Measurements from ENCODE around the gene CACNG1.

CACNG1 gene

DNA sequence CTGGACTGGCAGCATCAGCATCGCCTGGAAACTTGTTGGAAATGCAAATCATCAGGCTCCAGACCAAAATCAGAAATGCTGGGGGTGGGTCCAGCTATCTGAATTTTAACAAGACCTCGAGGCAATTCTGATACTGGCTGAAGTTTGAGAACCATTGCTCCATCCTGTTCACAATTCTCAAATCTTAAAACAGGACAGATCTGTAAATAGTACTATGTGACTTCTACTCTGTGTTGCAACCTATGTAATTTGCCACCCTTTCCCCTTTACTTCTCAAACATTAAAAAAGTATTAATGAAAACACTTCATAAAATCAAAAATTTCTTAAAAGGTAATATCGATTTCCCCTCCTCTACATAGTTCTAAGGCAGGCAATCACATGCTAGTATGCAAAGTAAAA lies 28.5 kb downstream of the CACNG1 start:
- TF ChIP-seq, protein P1, sequence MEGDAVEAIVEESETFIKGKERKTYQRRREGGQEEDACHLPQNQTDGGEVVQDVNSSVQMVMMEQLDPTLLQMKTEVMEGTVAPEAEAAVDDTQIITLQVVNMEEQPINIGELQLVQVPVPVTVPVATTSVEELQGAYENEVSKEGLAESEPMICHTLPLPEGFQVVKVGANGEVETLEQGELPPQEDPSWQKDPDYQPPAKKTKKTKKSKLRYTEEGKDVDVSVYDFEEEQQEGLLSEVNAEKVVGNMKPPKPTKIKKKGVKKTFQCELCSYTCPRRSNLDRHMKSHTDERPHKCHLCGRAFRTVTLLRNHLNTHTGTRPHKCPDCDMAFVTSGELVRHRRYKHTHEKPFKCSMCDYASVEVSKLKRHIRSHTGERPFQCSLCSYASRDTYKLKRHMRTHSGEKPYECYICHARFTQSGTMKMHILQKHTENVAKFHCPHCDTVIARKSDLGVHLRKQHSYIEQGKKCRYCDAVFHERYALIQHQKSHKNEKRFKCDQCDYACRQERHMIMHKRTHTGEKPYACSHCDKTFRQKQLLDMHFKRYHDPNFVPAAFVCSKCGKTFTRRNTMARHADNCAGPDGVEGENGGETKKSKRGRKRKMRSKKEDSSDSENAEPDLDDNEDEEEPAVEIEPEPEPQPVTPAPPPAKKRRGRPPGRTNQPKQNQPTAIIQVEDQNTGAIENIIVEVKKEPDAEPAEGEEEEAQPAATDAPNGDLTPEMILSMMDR (IDR thresholded peaks at IDR 0.05): no peak
- Histone ChIP-seq H3K4me3 (no peak overlapping the region), H3K27ac (no peak overlapping the region)
- no peak for DNase-seq (ENCODE audit: low spot score)

DNA sequence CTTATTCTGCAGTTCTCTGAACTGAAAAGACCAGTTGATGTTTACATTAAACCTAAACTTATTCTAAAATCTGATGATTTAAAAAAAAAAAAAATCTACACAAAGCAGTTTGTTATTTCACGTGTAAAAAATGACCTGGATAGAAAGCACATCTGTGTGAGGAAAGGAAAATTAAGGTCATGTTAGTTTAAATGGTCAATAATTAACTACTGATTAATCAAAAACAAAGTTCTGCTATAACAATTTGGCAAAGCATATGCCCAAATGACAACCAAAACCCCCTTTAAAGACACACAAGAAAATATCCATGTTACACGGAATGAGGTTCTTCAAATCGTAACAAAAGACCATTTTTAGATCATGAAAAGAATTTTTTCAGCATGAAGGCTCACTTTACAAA lies 30.4 kb downstream of the CACNG1 start:
- TF ChIP-seq, protein P1 (IDR thresholded peaks at IDR 0.05): no peak

DNA sequence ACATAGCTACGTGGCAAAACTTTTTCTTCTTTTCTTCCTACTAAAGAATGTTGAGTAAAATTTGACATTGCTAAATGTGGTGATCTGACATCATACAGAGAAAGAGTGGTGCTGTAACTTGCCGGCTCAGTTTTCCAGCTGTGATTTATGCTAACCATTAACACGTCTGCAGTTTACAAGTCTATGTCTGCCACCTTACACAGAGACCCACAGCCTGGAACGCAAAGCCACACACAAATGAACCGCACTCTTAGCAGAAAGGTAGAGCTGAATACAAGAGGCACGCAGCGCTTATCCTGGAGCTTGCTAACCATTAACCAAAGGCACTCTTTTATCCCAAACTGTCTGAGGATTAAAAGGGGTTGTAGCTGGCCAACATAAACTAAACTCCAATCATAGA lies 31.9 kb downstream of the CACNG1 start:
- no peak overlapping the region for H3K27ac ChIP-seq
- no peak for DNase-seq (ENCODE audit: low spot score)
- H3K4me3 ChIP-seq: no peak overlapping the region

More for the DNA sequence above, 30.4 kb downstream of the CACNG1 start:
- no peak for DNase-seq (ENCODE audit: low spot score)
- Histone ChIP-seq H3K27ac (no peak overlapping the region), H3K4me3 (no peak overlapping the region)

DNA sequence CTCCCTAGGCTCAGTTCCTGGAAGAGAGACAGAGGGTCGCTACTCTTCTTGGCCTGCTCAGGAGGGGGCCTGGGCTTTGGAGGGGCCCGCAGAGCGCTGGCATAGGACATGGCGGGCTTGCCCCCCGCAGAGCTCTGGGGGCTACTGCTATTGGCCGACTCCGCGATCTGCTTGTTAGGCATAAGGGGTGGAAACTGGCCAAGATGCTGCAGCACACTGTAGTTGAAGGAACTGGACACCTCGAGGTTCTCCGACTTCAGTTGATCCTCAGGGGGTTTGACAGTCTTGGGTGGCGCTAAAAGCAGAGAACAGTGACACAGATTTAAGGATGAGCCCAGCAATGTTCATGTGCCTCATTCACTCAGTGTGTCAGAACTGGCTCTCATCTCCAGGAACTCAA lies 33.9 kb downstream of the CACNG1 start:
- DNase-seq (ENCODE audit: low spot score): no peak
- Histone ChIP-seq H3K4me3 (no peak overlapping the region), H3K27ac (no peak overlapping the region)
- TF ChIP-seq, protein P1 (IDR thresholded peaks at IDR 0.05): no peak

More for the DNA sequence above, 31.9 kb downstream of the CACNG1 start:
- TF ChIP-seq, protein P1 (IDR thresholded peaks at IDR 0.05): no peak

DNA sequence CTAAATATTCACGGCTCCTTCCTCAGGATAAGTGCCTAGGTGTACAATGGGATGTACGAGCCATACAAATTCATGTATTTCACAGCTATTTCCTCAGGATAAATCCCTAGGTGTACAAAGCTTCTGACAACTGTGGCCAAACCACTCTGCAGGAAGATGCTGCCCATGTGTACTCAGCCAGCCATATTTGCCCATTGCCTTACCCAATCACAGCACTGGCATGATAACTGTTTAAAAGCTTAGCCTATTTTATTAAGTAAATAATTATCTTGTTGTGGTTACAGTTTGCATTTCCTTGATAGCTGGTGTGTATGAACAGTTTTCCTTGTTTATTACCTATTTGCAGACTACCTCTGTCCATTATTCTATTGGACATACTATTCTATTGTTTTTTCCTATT lies 35.1 kb downstream of the CACNG1 start:
- no peak for DNase-seq (ENCODE audit: low spot score)
- H3K4me3 ChIP-seq: no peak overlapping the region
- H3K27ac ChIP-seq: no peak overlapping the region
- TF ChIP-seq, protein P1 (IDR thresholded peaks at IDR 0.05): no peak

DNA sequence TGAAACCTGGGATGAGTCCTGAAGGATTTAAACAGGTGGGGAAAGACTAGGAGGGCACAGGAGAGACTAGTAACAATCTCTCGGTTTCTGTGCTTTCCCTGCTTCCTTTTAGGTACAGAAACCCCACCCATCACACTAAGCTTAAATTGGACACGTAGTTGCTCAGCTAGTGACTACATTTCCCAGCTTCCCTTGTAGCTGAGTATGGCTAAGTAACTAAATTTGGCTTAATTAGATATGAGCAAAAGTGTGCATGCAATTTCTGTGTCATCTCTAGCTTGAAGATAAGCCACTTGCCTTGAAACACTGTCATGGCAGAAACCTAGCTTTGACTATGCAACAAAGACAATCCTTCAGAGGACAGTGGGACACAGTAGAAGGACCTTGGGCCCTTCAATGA lies 36.5 kb downstream of the CACNG1 start:
- Histone ChIP-seq H3K4me3 (no peak overlapping the region), H3K27ac (no peak overlapping the region)
- DNase-seq (ENCODE audit: low spot score): no peak
- TF ChIP-seq, protein P1 (IDR thresholded peaks at IDR 0.05): no peak

DNA sequence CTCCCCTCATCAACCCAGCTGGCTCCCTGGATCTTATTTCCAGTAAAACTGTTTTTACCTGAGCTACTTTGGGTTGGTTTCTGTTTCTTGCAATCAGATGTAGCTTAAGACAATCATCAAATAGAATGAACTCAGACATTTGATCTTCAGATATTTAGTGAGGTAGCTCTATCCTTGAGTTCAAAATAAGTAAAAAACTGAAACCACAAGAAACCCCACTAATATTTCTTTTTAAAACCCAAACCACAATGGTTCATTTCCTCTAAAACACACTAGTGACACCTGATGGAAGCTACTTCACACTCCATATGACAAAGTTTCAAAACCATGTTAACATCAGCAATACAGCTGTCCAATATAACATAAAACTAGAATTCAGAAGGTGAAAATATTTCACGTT lies 37.8 kb downstream of the CACNG1 start:
- H3K4me3 ChIP-seq: no peak overlapping the region
- TF ChIP-seq, protein P1 (IDR thresholded peaks at IDR 0.05): no peak
- H3K27ac ChIP-seq: no peak overlapping the region
- no peak for DNase-seq (ENCODE audit: low spot score)

Measured in coronary artery (tissue), 2 donors.